ENCODE measurements around the gene SH2D7. TPM values are rescaled to one million over a fixed set of nuclear protein-coding genes. Genes with fewer than 3 reads are reported as not detected.

SH2D7 gene
- total and polyA plus RNA-seq, 2 donors (not counting 3 experiments of a cell fraction or from before 2014, with no cell fraction given): not detected

GRCh38 chr15:78060232-78060631 is 32.1 kb upstream of the SH2D7 start:
- no peaks in the 10 kb centered on the region for H3K9me3 ChIP-seq (replicated peaks; ENCODE audit: control insufficient read depth, insufficient read depth, low read length)
- DNase-seq (ENCODE audit: low read depth, low spot score): no peak
- H3K4me2 ChIP-seq (ENCODE audit: insufficient read depth, low read length): no peak overlapping the region
- H3K4me3 ChIP-seq (replicated peaks in 1 of 3; ENCODE audit: insufficient read depth in 1 of 3, low read depth in 1 of 3, low read length in 3 of 3): no peak overlapping the region
- ChIA-PET POLR2A (no interaction called here), CTCF (interaction anchor here (1.7 to 2.4 kb wide), 3 partner anchors 9 to 16 kb away, joined by 4 to 25 read pairs (median 9); no protein-coding TSS in a partner anchor)
- H3K4me1 ChIP-seq (ENCODE audit: control insufficient read depth, extremely low read depth, insufficient read depth, low read length): peaks cover 44% of the 10 kb centered on the region
- no peaks in the 10 kb centered on the region for H4K20me1 ChIP-seq (replicated peaks; ENCODE audit: control insufficient read depth, extremely low read depth, insufficient read depth, low read length)
- peaks cover 72% of the 10 kb centered on the region for H3K79me2 ChIP-seq (ENCODE audit: control insufficient read depth, insufficient read depth, low read length)
- no peak for FAIRE-seq
- H2AFZ ChIP-seq (ENCODE audit: low read depth, low read length): no peak overlapping the region
- intact Hi-C loops (cut with micrococcal nuclease): no loop called here
- TF ChIP-seq GATA2 (IDR thresholded peaks at IDR 0.05; ENCODE audit: insufficient read depth, insufficient read length, low read depth, low read length) (no peak), MYC (IDR thresholded peaks at IDR 0.05; ENCODE audit: low read depth, low read length) (no peak), POLR2AphosphoS5 (IDR thresholded peaks at IDR 0.05; ENCODE audit: insufficient read depth, low read depth, low read length) (no peak)
- H3K27ac ChIP-seq (ENCODE audit: insufficient read depth, low read depth, low read length): no peak overlapping the region
- no peaks in the 10 kb centered on the region for H3K9me1 ChIP-seq (replicated peaks; ENCODE audit: control insufficient read depth, extremely low read depth, insufficient read depth, low read length)
- dilution Hi-C loops (cut with MboI; ENCODE audit: extremely low pct_ligation_motif_present, low sequenced_read_pairs): no loop called here
- BruUV-seq (replicated peaks): no TSS peak
- no peak overlapping the region for H3K9ac ChIP-seq (replicated peaks; ENCODE audit: extremely low read depth, insufficient read depth, low read length)
- no peaks in the 10 kb centered on the region for H3K27me3 ChIP-seq (ENCODE audit: control insufficient read depth in 2 of 2, insufficient read depth in 2 of 2, low read length in 2 of 2)
- H3K36me3 ChIP-seq (ENCODE audit: control insufficient read depth in 2 of 2, extremely low read depth in 1 of 2, insufficient read depth in 2 of 2, low read length in 2 of 2): no peaks in the 10 kb centered on the region

- Histone ChIP-seq H3K79me2 (ENCODE audit: control insufficient read depth, insufficient read depth, low read length) (peaks cover 75% of the 10 kb centered on the region), H3K9me1 (replicated peaks; ENCODE audit: control insufficient read depth, extremely low read depth, insufficient read depth, low read length) (no peaks in the 10 kb centered on the region), H3K9ac (replicated peaks; ENCODE audit: extremely low read depth, insufficient read depth, low read length) (no peak overlapping the region), H3K4me1 (ENCODE audit: control insufficient read depth, extremely low read depth, insufficient read depth, low read length) (peaks cover 45% of the 10 kb centered on the region), H4K20me1 (replicated peaks; ENCODE audit: control insufficient read depth, extremely low read depth, insufficient read depth, low read length) (no peaks in the 10 kb centered on the region), H3K27ac (ENCODE audit: insufficient read depth, low read depth, low read length) (no peak overlapping the region), H3K27me3 (ENCODE audit: control insufficient read depth in 2 of 2, insufficient read depth in 2 of 2, low read length in 2 of 2) (no peaks in the 10 kb centered on the region), H3K9me3 (replicated peaks; ENCODE audit: control insufficient read depth, insufficient read depth, low read length) (no peaks in the 10 kb centered on the region), H2AFZ (ENCODE audit: low read depth, low read length) (no peak overlapping the region), H3K4me2 (ENCODE audit: insufficient read depth, low read length) (no peak overlapping the region), H3K4me3 (replicated peaks in 1 of 3; ENCODE audit: insufficient read depth in 1 of 3, low read depth in 1 of 3, low read length in 3 of 3) (no peak overlapping the region), H3K36me3 (ENCODE audit: control insufficient read depth in 2 of 2, extremely low read depth in 1 of 2, insufficient read depth in 2 of 2, low read length in 2 of 2) (no peaks in the 10 kb centered on the region)
- dilution Hi-C loops (cut with MboI; ENCODE audit: extremely low pct_ligation_motif_present, low sequenced_read_pairs): no loop called here
- TF ChIP-seq POLR2A (IDR thresholded peaks at IDR 0.05; ENCODE audit: low read depth, low read length): no peak
- no peak for TF ChIP-seq FOS (IDR thresholded peaks at IDR 0.05; ENCODE audit: borderline replicate concordance, insufficient read depth, low read length)
- no peak for FAIRE-seq
- BruUV-seq (replicated peaks): no TSS peak
- peak; percentile 34 for DNase-seq (ENCODE audit: low read depth, low spot score)
- POLR2A ChIA-PET: no interaction called here
- intact Hi-C loops (cut with micrococcal nuclease): no loop called here
- CTCF ChIA-PET: interaction anchor here (1.0 to 2.2 kb wide), 6 partner anchors 10 to 46 kb away, joined by 3 to 7 read pairs (median 5); no protein-coding TSS in a partner anchor
Measured at GRCh38 chr15:78061963-78062427, 30.4 kb upstream of the SH2D7 start.
